Trophoblast cell (in vitro differentiated cells and primary cell): ENCODE measurements around the gene C9orf85.

Experiments used
- DNase-seq, 2 donors: peaks; one replicate each; pipeline ENCODE4 v3.0.0-alpha.2; 2016
- H2AFZ ChIP-seq: 2 replicates; pipeline ENCODE4 v1.6.1; 2013; ENCODE audit warnings: low read length, moderate library complexity, mild to moderate bottlenecking; ENCODE audit not compliant: insufficient read depth, poor library complexity
- H2AK5ac ChIP-seq: 2 replicates; pipeline ENCODE4 v1.6.1; 2013; ENCODE audit warnings: mild to moderate bottlenecking, low read length
- H2BK120ac ChIP-seq: 2 replicates; pipeline ENCODE4 v1.6.1; 2013; ENCODE audit warnings: low read length, mild to moderate bottlenecking, moderate library complexity; ENCODE audit not compliant: insufficient read depth, poor library complexity
- H2BK12ac ChIP-seq: 2 replicates; pipeline ENCODE4 v1.6.1; 2013; ENCODE audit warnings: mild to moderate bottlenecking, low read length, moderate library complexity
- H2BK5ac ChIP-seq: 2 replicates; pipeline ENCODE4 v1.6.1; 2013; ENCODE audit warnings: low read length, low read depth, moderate library complexity, mild to moderate bottlenecking; ENCODE audit not compliant: poor library complexity
- H3K14ac ChIP-seq: 2 replicates; pipeline ENCODE4 v1.6.1; 2013; ENCODE audit warnings: mild to moderate bottlenecking, low read length
- H3K18ac ChIP-seq: 2 replicates; pipeline ENCODE4 v1.6.1; 2013; ENCODE audit warnings: mild to moderate bottlenecking, low read length
- H3K23ac ChIP-seq: 2 replicates; pipeline ENCODE4 v1.6.1; 2013; ENCODE audit warnings: low read length
- H3K27ac ChIP-seq: 2 replicates; pipeline ENCODE4 v1.5.1; 2013; ENCODE audit warnings: low read depth, mild to moderate bottlenecking, inconsistent platforms, low read length, moderate library complexity
- H3K27me3 ChIP-seq: 2 replicates; pipeline ENCODE4 v1.6.1; 2013; ENCODE audit warnings: inconsistent platforms, mild to moderate bottlenecking, low read length, moderate library complexity; ENCODE audit not compliant: insufficient read depth
- H3K36me3 ChIP-seq, 2 experiments: 1 replicate in 1 of 2; 2 replicates in 1 of 2; pipeline ENCODE4 v1.6.1; 2013; ENCODE audit warnings: low read length in 2 of 2, mild to moderate bottlenecking in 2 of 2, moderate library complexity in 1 of 2; ENCODE audit not compliant: insufficient read depth in 2 of 2, control insufficient read depth in 1 of 2
- H3K4ac ChIP-seq: 2 replicates; pipeline ENCODE4 v1.6.1; 2013; ENCODE audit warnings: low read depth, mild to moderate bottlenecking, low read length, moderate library complexity
- H3K4me1 ChIP-seq, 2 experiments: 1 replicate in 1 of 2; 2 replicates in 1 of 2; pipeline ENCODE4 v1.6.1; 2013; ENCODE audit warnings: low read length in 2 of 2, mild to moderate bottlenecking in 2 of 2, moderate library complexity in 1 of 2; ENCODE audit not compliant: insufficient read depth in 2 of 2, control insufficient read depth in 1 of 2
- H3K4me2 ChIP-seq: 2 replicates; pipeline ENCODE4 v1.6.1; 2013; ENCODE audit warnings: inconsistent platforms, mild to moderate bottlenecking, low read length, moderate library complexity
- H3K4me3 ChIP-seq: 2 replicates; pipeline ENCODE4 v1.5.1; 2013; ENCODE audit warnings: mild to moderate bottlenecking, low read depth, low read length, inconsistent platforms
- H3K79me1 ChIP-seq: one replicate; pipeline ENCODE4 v1.6.1; 2013; ENCODE audit warnings: low read length
- H3K79me2 ChIP-seq: 2 replicates; pipeline ENCODE4 v1.6.1; 2013; ENCODE audit warnings: low read length, mild to moderate bottlenecking; ENCODE audit not compliant: control insufficient read depth, insufficient read depth, poor library complexity
- H3K9ac ChIP-seq: 2 replicates; pipeline ENCODE4 v1.6.1; 2013; ENCODE audit warnings: mild to moderate bottlenecking, low read length
- H3K9me3 ChIP-seq: 2 replicates; pipeline ENCODE4 v1.6.1; 2013; ENCODE audit warnings: low read depth, mild to moderate bottlenecking, control low read depth, inconsistent platforms, low read length; ENCODE audit not compliant: insufficient read depth
- H4K12ac ChIP-seq: 2 replicates; pipeline ENCODE4 v1.6.1; 2013; ENCODE audit warnings: low read depth, mild to moderate bottlenecking, low read length, moderate library complexity
- H4K8ac ChIP-seq: 2 replicates; pipeline ENCODE4 v1.6.1; 2013; ENCODE audit warnings: low read depth, mild to moderate bottlenecking, low read length, moderate library complexity
- H4K91ac ChIP-seq: one replicate; pipeline ENCODE4 v1.6.1; 2013; ENCODE audit warnings: low read depth, mild to moderate bottlenecking, low read length, moderate library complexity
- WGBS: extraction: QIAGEN DNeasy Blood & Tissue Kit; methylation state at CpG from one replicate; pipeline ENCODE4 v1.1.7; 2013; ENCODE audit warnings: missing lambda C conversion rate; ENCODE audit not compliant: insufficient read length, insufficient coverage; ENCODE audit errors: extremely low coverage; 5-methylcytosine and 5-hydroxymethylcytosine counted together

The C9orf85 gene

GRCh38 chr9:71985297-71985911 is 74.0 kb downstream of the C9orf85 start:
- Histone ChIP-seq H3K23ac (no peak overlapping the region), H2BK5ac (no peak overlapping the region), H4K8ac (no peak overlapping the region), H2AK5ac (no peak overlapping the region), H4K12ac (no peak overlapping the region), H3K4me2 (no peak overlapping the region), H3K79me1 (no peaks in the 10 kb centered on the region), H3K4me1 (peaks cover 0 to 3% of the 10 kb centered on the region in 2 experiments), H3K9ac (no peak overlapping the region), H2AFZ (no peak overlapping the region), H2BK120ac (no peak overlapping the region), H4K91ac (no peak overlapping the region), H3K36me3 (no peaks in the 10 kb centered on the region), H3K4me3 (no peak overlapping the region), H3K4ac (no peak overlapping the region), H3K18ac (no peak overlapping the region), H3K9me3 (peaks cover 3% of the 10 kb centered on the region), H3K14ac (no peak overlapping the region), H3K27ac (no peak overlapping the region), H3K27me3 (no peaks in the 10 kb centered on the region), H3K79me2 (no peaks in the 10 kb centered on the region), H2BK12ac (no peak overlapping the region)
- no CpG with 5 or more reads among the region's 10 CpGs for WGBS
- peak; percentile 9 to 54 for DNase-seq

DNA sequence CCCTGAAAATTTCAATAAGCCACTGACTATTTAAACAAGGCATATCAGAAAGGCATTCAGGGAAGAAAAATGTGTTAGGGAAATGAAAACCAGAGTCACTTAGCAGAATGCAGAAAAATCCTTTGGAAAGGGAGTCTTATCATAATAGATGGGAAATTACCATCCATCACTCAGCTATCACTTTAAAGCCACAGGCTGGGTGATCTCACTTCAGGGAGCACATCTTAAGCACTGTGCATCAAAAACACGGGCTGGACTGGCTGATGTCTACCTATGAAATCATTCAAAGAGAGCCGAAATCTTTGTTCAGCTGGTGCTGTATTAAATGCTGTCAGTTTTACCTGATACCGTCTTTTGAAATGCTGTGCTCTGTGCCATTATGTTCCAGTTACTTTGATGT is 75.5 kb downstream of the C9orf85 start:
- Histone ChIP-seq H4K8ac (no peak overlapping the region), H3K27me3 (no peaks in the 10 kb centered on the region), H2AK5ac (no peak overlapping the region), H3K9me3 (peaks cover 3% of the 10 kb centered on the region), H3K23ac (no peak overlapping the region), H3K9ac (no peak overlapping the region), H3K4me2 (no peak overlapping the region), H2BK120ac (no peak overlapping the region), H4K12ac (no peak overlapping the region), H3K4ac (no peak overlapping the region), H3K27ac (no peak overlapping the region), H3K79me2 (no peaks in the 10 kb centered on the region), H3K18ac (no peak overlapping the region), H2AFZ (no peak overlapping the region), H3K79me1 (no peaks in the 10 kb centered on the region), H3K14ac (no peak overlapping the region), H3K36me3 (no peaks in the 10 kb centered on the region), H3K4me3 (no peak overlapping the region), H4K91ac (no peak overlapping the region), H3K4me1 (peaks cover 3 to 4% of the 10 kb centered on the region in 2 experiments), H2BK12ac (no peak overlapping the region), H2BK5ac (no peak overlapping the region)
- no peak for DNase-seq
- no CpG with 5 or more reads among the region's 3 CpGs for WGBS

- Histone ChIP-seq H2BK12ac (no peak overlapping the region), H3K27me3 (no peaks in the 10 kb centered on the region), H4K8ac (no peak overlapping the region), H3K9ac (no peak overlapping the region), H3K14ac (no peak overlapping the region), H4K91ac (no peak overlapping the region), H3K4me1 (peaks cover 3 to 4% of the 10 kb centered on the region in 2 experiments), H3K23ac (no peak overlapping the region), H3K27ac (no peak overlapping the region), H3K79me1 (no peaks in the 10 kb centered on the region), H2BK120ac (no peak overlapping the region), H3K18ac (no peak overlapping the region), H3K36me3 (no peaks in the 10 kb centered on the region), H2AK5ac (no peak overlapping the region), H4K12ac (no peak overlapping the region), H3K4me2 (no peak overlapping the region), H3K4me3 (no peak overlapping the region), H3K9me3 (peaks cover 3% of the 10 kb centered on the region), H2AFZ (no peak overlapping the region), H3K4ac (no peak overlapping the region), H3K79me2 (no peaks in the 10 kb centered on the region), H2BK5ac (no peak overlapping the region)
- whole genome bisulfite sequencing = no CpG with 5 or more reads among the region's 11 CpGs
- DNase-seq = no peak
Observed at GRCh38 chr9:71987471-71988371, 76.3 kb downstream of the C9orf85 start.

- no peaks in the 10 kb centered on the region for H3K9me3 ChIP-seq
- DNase-seq = no peak
- H3K18ac ChIP-seq = no peak overlapping the region
- H4K91ac ChIP-seq = no peak overlapping the region
- H2BK12ac ChIP-seq = no peak overlapping the region
- no peaks in the 10 kb centered on the region for H3K79me2 ChIP-seq
- no peaks in the 10 kb centered on the region for H3K36me3 ChIP-seq
- H2BK5ac ChIP-seq = no peak overlapping the region
- no peak overlapping the region for H2AFZ ChIP-seq
- no peak overlapping the region for H3K23ac ChIP-seq
- no peak overlapping the region for H3K27ac ChIP-seq
- H3K4me3 ChIP-seq = no peak overlapping the region
- no peak overlapping the region for H3K9ac ChIP-seq
- no peaks in the 10 kb centered on the region for H3K27me3 ChIP-seq
- no CpG with 5 or more reads among the region's 1 CpG for WGBS
- no peak overlapping the region for H3K14ac ChIP-seq
- H3K4me1 ChIP-seq = peaks cover 2 to 3% of the 10 kb centered on the region in 2 experiments
- no peak overlapping the region for H3K4me2 ChIP-seq
- H2BK120ac ChIP-seq = no peak overlapping the region
- no peak overlapping the region for H3K4ac ChIP-seq
- no peak overlapping the region for H4K8ac ChIP-seq
- no peak overlapping the region for H4K12ac ChIP-seq
- H2AK5ac ChIP-seq = no peak overlapping the region
- no peaks in the 10 kb centered on the region for H3K79me1 ChIP-seq
Observed at GRCh38 chr9:71990466-71990865, 79.0 kb downstream of the C9orf85 start.
